MG63 (cell line): Measurements from ENCODE around the gene B3GALT2. TPM values are rescaled to one million over a fixed set of nuclear protein-coding genes. Genes with fewer than 3 reads are reported as not detected.
"Not testable (repeated sequence)": the region's sequence is repeated elsewhere in the genome, so short reads cannot be mapped to it uniquely, and the experiment has no call there.

Source experiments
- DNase-seq: peaks from one replicate; pipeline ENCODE4 v3.0.0-alpha.2; 2020
- H3K27me3 ChIP-seq: fragments of 250-450 bp; sonication (Bioruptor Pico); 2 replicates; pipeline ENCODE4 v1.5.1; 2020; ENCODE audit warnings: mild to moderate bottlenecking, moderate library complexity
- H3K36me3 ChIP-seq: fragments of 250-450 bp; sonication (Bioruptor Pico); 2 replicates; pipeline ENCODE4 v1.5.1; 2020; ENCODE audit warnings: mild to moderate bottlenecking, moderate library complexity
- H3K4me3 ChIP-seq: fragments of 250-450 bp; sonication (Bioruptor Pico); 2 replicates; pipeline ENCODE4 v1.5.1; 2020; ENCODE audit warnings: mild to moderate bottlenecking, moderate library complexity
- H3K9me3 ChIP-seq: fragments of 250-450 bp; sonication (Bioruptor Pico); 2 replicates; pipeline ENCODE4 v1.5.1; 2020; ENCODE audit warnings: mild to moderate bottlenecking, moderate library complexity
- total RNA-seq: library from RNA; depleted of rRNA; stranded (reverse); fragments of >200 nt; shearing (Covaris generic); gene quantifications from 2 replicates; pipeline ENCODE4 v1.2.3, GENCODE V29; 2014; ENCODE audit warnings: low replicate concordance; rRNA removed

B3GALT2 gene, protein sequence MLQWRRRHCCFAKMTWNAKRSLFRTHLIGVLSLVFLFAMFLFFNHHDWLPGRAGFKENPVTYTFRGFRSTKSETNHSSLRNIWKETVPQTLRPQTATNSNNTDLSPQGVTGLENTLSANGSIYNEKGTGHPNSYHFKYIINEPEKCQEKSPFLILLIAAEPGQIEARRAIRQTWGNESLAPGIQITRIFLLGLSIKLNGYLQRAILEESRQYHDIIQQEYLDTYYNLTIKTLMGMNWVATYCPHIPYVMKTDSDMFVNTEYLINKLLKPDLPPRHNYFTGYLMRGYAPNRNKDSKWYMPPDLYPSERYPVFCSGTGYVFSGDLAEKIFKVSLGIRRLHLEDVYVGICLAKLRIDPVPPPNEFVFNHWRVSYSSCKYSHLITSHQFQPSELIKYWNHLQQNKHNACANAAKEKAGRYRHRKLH
- not detected in 2 replicates for total RNA-seq

DNA sequence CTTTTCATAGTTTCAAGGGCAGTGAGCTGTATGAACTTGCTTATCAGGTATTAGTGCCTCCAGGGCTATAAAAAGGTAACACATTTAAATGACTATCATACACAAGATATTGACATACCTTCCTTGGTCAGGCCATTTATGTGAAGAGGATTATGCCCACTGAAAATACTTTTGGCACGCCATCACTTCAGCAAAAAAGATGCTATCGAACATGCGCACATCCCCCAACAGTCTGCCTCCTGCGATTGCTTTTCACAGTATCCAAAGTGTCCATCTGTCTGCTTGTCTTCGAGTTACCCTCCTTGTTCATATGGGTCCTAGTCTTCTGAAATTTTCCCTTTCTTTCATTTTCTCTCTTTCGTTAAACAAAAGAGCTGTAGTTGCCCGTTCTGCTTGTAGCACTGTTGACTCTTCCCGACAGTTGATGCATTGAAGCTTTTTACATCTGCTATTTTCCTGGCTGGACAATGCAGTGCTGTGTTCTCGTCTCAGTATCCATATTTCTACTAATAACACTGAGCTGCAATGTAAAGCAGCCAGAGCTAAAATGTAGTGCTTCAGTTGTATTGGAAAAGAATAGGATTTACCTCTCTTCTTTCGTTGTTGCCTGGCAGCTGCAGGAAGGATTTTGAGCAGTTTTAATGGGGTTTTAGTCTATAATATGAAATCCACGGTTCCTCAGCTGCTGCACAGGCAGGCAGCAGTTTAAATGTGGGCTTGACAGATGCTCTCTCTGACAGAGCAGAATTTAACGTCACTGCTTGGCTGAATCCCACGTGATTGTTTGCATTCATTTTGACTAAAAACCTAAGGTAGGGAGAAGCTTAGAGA is at the start of gene B3GALT2:
Gene B3GALT2 (minus strand): TSS at position 713 of the 831 bp plus-strand sequence. CDS start 5,051 bp downstream, outside the sequence.
- Histone ChIP-seq H3K9me3 (no peaks in the 10 kb centered on the region), H3K4me3 (no peak within 1 kb of the TSS; the same call in 1 of the 2 replicates), H3K27me3 (no peaks in the 10 kb centered on the region), H3K36me3 (no peaks in the 10 kb centered on the region)
- peak; percentile 7 for DNase-seq

DNA sequence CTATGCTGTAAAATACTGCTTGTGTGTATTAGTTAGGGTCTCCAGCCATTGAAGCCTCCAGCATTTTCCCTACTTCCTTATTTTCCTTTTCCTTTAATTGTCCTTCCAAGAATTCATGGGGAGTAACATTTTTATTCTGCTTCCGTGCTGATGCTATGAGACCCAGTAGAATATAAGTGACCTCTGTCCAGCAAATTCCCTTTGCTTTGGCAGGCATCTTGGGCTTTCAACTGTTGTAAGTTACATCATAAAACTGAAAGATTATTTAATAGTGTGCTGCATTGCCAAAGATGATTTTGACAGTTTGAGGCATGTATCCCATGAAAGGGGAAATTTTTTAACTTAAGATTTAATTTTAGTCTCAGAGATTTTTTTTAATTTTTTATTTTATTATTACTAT is 48.1 kb upstream of the B3GALT2 start:
- Histone ChIP-seq H3K9me3 (no peaks in the 10 kb centered on the region), H3K4me3 (no peak overlapping the region), H3K36me3 (peaks cover 26% of the 10 kb centered on the region), H3K27me3 (no peaks in the 10 kb centered on the region)
- DNase-seq: no peak

DNA sequence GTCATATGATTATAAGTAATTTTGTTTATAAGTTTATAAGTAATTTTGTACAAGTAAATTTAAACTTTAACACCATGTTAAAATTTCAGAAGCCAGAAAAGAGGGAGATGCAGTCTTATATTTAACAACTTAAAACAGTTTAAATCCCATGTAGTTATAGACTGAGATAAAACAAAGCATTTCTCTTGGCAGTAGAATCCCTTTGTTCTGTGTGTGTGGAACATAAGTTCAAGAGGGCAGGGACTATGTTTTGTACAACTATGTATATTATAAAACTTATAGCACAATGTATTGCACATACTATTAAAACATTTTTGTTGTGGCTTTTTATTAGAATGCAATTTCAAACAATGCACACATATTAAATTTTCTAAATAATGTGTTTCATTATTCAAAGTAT is 44.7 kb upstream of the B3GALT2 start:
- H3K9me3 ChIP-seq, DNase-seq, H3K27me3 ChIP-seq, H3K4me3 ChIP-seq: not testable (repeated sequence)
- H3K36me3 ChIP-seq: peaks cover 27% of the 10 kb centered on the region

DNA sequence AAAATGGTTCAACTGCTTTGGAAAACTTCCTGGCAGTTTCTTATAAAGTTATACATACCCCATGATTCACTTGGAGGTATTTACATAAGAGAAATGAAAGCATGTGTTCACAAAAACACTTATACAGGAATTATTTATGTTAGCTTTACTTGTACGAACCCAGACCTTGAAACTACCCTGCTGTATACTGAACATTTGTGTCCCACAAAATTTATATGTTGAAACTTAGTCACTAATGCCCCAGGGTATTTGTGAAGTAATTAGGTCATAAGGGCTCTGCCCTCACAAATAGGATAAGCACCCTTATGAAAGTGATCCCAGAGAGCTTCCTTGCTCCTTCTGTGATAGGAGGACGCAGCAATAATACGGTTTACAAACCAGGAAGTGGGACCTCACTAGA is 42.7 kb upstream of the B3GALT2 start:
- H3K4me3 ChIP-seq: no peak overlapping the region
- H3K27me3 ChIP-seq: no peaks in the 10 kb centered on the region
- no peak for DNase-seq
- no peaks in the 10 kb centered on the region for H3K9me3 ChIP-seq
- H3K36me3 ChIP-seq: peaks cover 21% of the 10 kb centered on the region

DNA sequence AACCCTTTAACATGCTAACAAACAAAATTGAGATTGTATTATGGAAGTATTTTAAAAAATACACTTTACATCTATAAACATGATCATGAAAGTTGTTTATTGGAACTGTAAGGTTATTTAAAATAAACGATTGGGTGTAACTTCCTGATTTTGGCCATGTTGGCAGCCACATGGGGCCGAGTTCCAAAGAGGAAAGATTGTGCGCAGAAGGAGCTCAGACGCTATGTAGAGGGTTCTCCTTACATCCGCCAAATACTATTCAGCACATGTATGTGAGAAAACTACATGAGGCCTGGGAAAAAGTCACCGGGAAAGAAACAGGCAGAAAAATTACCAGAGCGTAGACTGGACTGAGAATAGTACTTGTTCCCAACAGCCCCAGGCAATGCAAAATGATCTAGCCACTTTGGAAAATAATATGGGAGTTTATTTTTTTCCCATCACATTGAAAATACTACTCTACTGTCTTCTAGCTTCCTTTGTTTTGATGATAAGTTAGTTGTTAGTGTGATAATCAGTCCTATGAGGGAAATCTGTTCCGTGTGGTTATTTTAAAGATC is 35.7 kb upstream of the B3GALT2 start:
- H3K27me3 ChIP-seq: no peaks in the 10 kb centered on the region

DNA sequence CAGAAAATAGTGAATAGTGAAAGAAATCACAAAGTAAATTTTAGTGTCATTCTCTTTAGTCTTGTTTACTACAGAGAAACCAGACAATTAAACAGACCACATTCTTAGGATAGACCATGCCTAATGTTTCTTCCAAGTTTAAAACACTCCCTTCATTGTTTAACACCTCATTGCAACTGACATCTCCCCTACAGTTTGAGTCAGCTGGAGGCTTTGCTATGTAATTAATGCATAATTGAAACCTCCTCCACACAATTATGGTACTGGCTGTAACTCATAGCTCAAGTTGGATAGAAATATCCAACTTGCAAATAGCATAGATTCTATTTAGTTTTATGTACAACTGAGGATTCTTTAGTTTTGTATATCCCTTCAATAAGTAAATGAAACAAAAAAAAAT is 35.2 kb upstream of the B3GALT2 start:
- Histone ChIP-seq H3K4me3 (no peak overlapping the region), H3K27me3 (no peaks in the 10 kb centered on the region), H3K9me3 (no peaks in the 10 kb centered on the region; the same call in 1 of the 2 replicates), H3K36me3 (peaks cover 31% of the 10 kb centered on the region)
- DNase-seq: no peak

More for the DNA sequence above, 35.7 kb upstream of the B3GALT2 start:
- no peak overlapping the region for H3K4me3 ChIP-seq
- DNase-seq: no peak
- H3K36me3 ChIP-seq: peaks cover 27% of the 10 kb centered on the region
- H3K9me3 ChIP-seq: no peaks in the 10 kb centered on the region; the same call in 1 of the 2 replicates

DNA sequence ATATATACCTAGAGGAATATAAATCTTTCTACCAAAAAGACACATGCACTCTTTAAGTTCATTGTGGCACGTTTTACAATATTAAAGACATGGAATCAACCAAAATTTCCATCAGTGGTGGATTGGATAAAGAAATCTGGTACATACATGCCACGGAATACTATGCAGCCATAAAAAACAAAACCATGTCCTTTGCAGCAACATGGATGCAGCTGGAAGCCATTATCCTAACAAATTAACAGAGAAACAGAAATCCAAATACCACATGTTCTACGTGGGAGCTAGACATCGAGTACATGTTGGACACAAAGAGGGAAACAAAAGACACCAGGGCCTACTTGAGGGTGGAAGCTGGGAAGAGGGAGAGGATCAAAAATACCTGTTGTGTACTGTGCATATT is 33.0 kb upstream of the B3GALT2 start:
- no peak for DNase-seq
- Histone ChIP-seq H3K36me3 (peaks cover 33% of the 10 kb centered on the region), H3K27me3 (no peaks in the 10 kb centered on the region), H3K4me3 (no peak overlapping the region), H3K9me3 (no peaks in the 10 kb centered on the region; the same call in 1 of the 2 replicates)

DNA sequence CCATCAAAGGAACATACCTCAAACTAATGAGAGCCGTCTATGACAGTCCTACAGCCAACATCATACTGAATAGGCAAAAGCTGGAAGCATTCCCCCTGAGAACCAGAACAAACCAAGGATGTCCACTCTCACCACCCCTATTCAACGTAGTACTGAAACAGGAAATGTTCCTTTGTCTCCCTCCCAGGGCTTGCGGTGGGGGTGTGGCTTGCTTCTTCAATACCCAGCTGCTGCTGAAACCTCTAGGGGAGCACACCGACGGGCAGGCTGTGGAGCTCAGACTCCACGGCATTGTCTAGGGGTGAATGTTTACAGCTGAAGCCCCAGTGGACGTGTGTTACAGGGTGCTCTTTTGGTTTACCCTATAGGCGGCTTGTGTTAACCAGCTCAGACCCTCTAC is 30.5 kb upstream of the B3GALT2 start:
- Histone ChIP-seq H3K36me3 (peaks cover 56% of the 10 kb centered on the region), H3K27me3 (no peaks in the 10 kb centered on the region), H3K4me3 (no peak overlapping the region), H3K9me3 (no peaks in the 10 kb centered on the region; the same call in 1 of the 2 replicates)
- no peak for DNase-seq

DNA sequence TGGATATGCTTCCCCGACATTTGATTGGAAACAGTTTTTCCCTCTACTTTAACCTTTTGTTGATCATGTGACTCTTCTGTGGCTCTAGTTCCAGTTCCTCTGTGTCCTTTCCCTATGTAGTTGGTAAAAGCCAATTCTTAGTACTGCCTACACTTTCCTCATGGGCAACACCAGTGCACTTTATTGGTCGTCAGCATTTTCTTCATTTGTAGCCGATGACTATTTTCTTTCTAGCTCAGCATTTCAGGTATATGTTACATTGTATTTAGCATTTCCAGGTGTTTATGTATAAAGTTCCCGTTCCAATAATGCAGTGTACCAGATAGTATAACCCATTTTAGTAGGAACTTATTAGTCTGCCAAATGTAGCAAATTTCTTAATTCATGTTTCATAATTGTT is 27.6 kb upstream of the B3GALT2 start:
- no peak overlapping the region for H3K4me3 ChIP-seq
- no peaks in the 10 kb centered on the region for H3K9me3 ChIP-seq
- peaks cover 61% of the 10 kb centered on the region for H3K36me3 ChIP-seq
- H3K27me3 ChIP-seq: no peaks in the 10 kb centered on the region
- DNase-seq: no peak

DNA sequence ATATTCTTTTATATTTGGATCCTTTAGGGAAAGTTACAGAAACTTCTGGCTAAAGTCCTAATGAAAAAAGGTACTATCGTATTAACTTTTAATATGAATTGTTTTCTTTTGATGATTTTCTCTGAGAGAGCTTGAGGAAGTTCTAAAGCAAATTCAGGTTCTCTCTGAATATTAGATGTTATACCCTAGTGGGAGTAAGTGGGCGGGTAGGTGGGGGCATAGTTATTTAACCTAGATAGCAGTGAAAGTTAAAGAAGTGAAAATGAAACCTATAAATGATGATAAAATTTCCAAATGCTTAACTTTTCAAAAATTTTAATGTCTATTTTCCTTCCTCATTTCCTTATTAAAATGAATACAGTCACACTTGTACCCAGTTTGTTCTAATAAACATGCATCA is 26.2 kb upstream of the B3GALT2 start:
- peaks cover 55% of the 10 kb centered on the region for H3K36me3 ChIP-seq
- DNase-seq: no peak

DNA sequence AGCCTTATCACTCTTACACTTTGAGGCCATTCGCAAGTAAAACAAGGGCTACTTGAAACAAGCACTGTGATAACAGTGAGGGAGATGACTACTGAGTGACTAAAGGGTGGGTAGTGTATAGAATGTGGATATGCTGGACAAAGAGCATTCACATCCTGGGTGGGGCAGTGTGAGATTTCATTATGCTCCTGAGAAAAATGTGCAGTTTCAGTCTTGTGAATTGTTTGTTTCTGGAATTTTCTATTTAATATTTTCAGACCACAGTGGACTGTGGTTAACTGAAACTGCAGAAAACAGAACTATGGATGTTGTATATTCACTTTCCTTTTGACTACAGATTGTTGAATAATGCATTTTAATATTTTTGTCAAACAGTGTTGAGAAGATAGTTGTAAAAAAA is 25.1 kb upstream of the B3GALT2 start:
- Histone ChIP-seq H3K4me3 (no peak overlapping the region), H3K9me3 (no peaks in the 10 kb centered on the region; the same call in 1 of the 2 replicates), H3K27me3 (no peaks in the 10 kb centered on the region), H3K36me3 (peaks cover 54% of the 10 kb centered on the region)
- peak; percentile 31 for DNase-seq

More for the DNA sequence above, 26.2 kb upstream of the B3GALT2 start:
- Histone ChIP-seq H3K9me3 (no peaks in the 10 kb centered on the region; the same call in 1 of the 2 replicates), H3K27me3 (no peaks in the 10 kb centered on the region), H3K4me3 (no peak overlapping the region)

DNA sequence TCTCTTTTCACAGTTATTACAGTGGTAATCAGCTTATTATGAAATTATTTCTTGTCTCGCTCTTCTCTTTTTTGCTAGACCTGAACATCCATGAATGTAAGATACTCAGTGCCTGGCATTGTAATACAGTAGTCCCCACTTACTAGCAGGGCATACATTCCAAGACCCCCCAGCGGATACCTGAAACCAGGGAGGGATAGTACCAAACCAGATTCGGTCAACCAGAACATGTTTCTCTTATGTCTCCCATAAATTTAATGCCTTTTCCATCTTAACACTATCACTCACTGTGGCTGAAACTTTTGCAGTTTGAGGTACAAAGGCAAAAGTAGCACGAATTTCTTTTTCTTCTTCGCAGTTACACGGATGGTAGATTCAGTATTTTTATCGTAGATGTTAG is 24.6 kb upstream of the B3GALT2 start:
- H3K4me3 ChIP-seq: no peak overlapping the region
- H3K36me3 ChIP-seq: peaks cover 57% of the 10 kb centered on the region
- peaks cover 3% of the 10 kb centered on the region; the same call in 1 of the 2 replicates for H3K9me3 ChIP-seq
- DNase-seq: no peak
- H3K27me3 ChIP-seq: no peaks in the 10 kb centered on the region

DNA sequence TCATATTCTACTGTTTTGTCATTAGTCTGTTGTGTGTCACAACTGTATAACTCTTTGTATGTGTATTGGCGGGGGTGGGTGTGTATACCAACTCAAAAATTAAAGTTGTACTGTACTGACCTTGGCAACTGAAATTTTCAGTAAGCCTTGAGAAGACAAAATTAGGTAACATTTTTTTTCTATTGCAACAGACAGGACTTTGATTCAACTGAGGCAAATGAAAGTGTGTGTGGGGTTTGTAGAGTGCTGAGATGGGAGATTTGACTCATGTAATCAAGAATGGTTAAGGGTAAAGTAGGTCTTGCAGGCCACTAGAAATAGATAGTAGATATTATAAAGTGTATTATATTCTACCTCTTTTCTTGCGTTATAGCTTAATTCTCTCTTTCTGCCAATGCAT is 14.6 kb upstream of the B3GALT2 start:
- Histone ChIP-seq H3K27me3 (no peaks in the 10 kb centered on the region), H3K9me3 (no peaks in the 10 kb centered on the region; the same call in 1 of the 2 replicates), H3K36me3 (peaks cover 19% of the 10 kb centered on the region), H3K4me3 (no peak overlapping the region)
- DNase-seq: no peak

DNA sequence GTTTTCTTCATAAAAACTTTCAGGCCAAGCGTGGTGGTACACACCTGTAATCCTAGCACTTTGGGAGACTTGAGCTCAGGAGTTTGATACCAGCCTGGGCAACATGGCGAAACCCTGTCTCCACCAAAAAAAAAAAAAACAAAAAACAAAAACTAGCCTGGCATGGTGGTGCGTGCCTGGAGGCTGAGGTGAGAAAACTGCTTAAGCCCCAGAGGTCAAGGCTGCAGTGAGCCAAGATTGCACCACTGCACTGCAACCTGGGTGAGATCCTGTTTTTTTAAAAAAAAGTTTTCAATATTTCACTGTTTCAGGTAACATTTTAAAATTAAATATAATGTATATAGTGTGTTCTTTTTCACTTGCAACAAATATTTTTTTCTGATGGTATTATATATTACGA is 13.5 kb upstream of the B3GALT2 start:
- DNase-seq: no peak
- Histone ChIP-seq H3K27me3 (no peaks in the 10 kb centered on the region), H3K36me3 (peaks cover 10% of the 10 kb centered on the region; the same call in 1 of the 2 replicates), H3K4me3 (no peak overlapping the region), H3K9me3 (no peaks in the 10 kb centered on the region)

DNA sequence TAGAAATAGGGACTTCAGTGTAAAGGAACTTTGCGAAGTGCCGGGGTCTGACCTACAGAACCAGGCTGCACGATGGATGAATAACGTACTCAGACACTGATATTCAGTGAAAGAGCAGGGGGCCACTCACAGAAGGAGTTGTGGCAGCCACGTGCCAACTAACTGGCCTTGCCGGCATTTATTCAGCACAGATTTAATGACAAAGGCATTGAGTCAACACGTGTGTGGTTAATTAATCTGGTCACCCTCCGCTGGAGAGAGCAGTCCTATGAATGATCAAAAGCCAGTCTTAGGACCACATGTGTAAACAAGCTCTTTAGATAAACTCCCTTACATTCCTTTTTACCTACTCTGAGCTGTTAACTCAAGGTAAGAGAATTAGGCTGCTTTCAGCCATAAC is 6.2 kb upstream of the B3GALT2 start:
- Histone ChIP-seq H3K4me3 (no peak overlapping the region), H3K9me3 (no peaks in the 10 kb centered on the region; the same call in 1 of the 2 replicates), H3K36me3 (no peaks in the 10 kb centered on the region; the same call in 1 of the 2 replicates), H3K27me3 (no peaks in the 10 kb centered on the region)
- DNase-seq: no peak

DNA sequence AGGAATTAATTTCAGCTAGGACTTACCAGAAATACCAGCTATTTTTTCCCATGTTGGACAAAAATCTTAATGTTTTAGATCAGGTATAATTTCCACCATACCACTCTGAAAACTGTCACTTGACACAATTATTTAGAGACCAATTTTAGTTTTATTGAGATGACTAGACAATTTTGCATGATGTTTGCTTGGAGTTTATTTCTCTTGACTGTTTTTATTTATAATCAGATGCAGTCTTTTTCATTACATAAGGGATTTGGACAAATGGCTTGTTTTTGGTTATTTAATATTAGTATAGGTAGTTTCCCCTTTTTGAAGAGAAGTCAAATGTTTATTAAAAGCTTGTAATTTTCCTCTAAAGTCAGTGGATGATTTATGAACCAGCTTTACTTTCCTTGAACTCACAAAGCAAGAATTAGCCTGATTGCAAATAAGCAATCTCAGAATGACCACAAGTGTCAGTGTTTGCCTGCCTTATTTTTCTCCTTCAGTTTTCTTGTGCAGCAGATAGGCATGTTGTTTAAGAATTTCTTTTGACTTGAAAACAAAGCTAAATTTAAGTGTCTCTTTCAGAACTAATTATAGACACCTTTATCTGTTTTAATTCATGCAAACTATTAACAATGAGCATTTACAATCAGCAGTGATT is 3.8 kb upstream of the B3GALT2 start:
- H3K9me3 ChIP-seq: no peaks in the 10 kb centered on the region; the same call in 1 of the 2 replicates
- H3K36me3 ChIP-seq: no peaks in the 10 kb centered on the region; the same call in 1 of the 2 replicates
- H3K27me3 ChIP-seq: no peaks in the 10 kb centered on the region
- DNase-seq: no peak
- H3K4me3 ChIP-seq: no peak overlapping the region
